ENCODE results near the gene TCTN2. TPM values are rescaled to one million over a fixed set of nuclear protein-coding genes. Genes with fewer than 3 reads are reported as not detected.

The TCTN2 gene
- polyA plus RNA-seq, 1 donor from 2014 or later, result 14.3 TPM

DNA sequence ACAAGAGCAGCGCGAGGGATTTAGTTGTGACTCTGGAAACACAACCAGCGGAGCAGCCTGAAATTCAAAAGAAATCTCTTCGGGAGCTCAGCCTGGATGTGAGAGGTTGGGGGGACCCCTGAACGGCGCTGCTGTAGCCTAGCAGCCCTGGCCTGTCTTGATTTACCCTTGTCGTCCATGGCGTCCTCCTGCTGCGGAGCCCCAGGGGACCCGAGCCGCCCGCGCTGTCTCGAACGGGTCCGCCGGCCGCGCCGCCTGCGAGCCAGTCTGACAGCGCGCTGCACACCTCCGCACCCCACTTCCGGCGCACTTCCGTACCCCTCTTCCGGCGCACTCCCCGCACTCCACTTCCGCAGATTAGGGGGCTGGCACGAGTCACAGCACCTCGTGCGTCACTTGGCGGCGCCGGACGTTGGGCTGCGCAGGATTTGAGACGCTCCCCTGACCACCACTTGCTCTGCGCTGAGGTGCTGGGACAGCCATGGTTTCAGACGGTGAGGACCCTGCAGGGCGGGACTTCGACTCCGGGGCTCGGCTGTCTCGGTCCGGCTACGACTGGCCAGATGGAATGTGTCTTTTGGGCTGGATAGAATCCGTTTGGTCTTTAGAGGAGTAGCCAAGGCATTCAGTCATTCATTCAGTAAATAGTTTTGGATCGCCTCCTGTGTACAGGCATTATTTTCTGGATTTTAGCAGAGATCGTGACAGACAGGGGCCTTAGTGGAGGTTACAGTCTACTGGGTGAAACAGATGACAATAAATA, 37.4 kb upstream of the TCTN2 start, which contains the start of the genes EIF2B1 and GTF2H3:
Gene EIF2B1 (minus strand): TSS at position 308 of the 763 bp plus-strand sequence. CDS start 129 bp downstream, at position 179.
Gene GTF2H3 (plus strand): TSS at position 451 of the 763 bp plus-strand sequence. CDS start 31 bp downstream, at position 482.
- no peaks in the 10 kb centered on the region for H4K20me1 ChIP-seq (ENCODE audit: insufficient read depth)
- TF ChIP-seq EZH2 (IDR thresholded peaks at IDR 0.05; ENCODE audit: borderline replicate concordance, insufficient read depth, low read length, poor library complexity, severe bottlenecking) (no peak), POLR2AphosphoS5 (IDR thresholded peaks at IDR 0.05) (peak; percentile 98), MXI1 (conservative IDR thresholded peaks at IDR 0.05; ENCODE audit: poor library complexity, severe bottlenecking) (peak; percentile 99), EP300 (conservative IDR thresholded peaks at IDR 0.05; ENCODE audit: poor library complexity, severe bottlenecking) (peak; percentile 82), RAD21 (conservative IDR thresholded peaks at IDR 0.05) (peak; percentile 19), SMC3 (conservative IDR thresholded peaks at IDR 0.05; ENCODE audit: poor library complexity) (no peak), TAF1 (IDR thresholded peaks at IDR 0.05; ENCODE audit: low read depth) (peak; percentile 75)
- TF ChIP-seq, protein P1, sequence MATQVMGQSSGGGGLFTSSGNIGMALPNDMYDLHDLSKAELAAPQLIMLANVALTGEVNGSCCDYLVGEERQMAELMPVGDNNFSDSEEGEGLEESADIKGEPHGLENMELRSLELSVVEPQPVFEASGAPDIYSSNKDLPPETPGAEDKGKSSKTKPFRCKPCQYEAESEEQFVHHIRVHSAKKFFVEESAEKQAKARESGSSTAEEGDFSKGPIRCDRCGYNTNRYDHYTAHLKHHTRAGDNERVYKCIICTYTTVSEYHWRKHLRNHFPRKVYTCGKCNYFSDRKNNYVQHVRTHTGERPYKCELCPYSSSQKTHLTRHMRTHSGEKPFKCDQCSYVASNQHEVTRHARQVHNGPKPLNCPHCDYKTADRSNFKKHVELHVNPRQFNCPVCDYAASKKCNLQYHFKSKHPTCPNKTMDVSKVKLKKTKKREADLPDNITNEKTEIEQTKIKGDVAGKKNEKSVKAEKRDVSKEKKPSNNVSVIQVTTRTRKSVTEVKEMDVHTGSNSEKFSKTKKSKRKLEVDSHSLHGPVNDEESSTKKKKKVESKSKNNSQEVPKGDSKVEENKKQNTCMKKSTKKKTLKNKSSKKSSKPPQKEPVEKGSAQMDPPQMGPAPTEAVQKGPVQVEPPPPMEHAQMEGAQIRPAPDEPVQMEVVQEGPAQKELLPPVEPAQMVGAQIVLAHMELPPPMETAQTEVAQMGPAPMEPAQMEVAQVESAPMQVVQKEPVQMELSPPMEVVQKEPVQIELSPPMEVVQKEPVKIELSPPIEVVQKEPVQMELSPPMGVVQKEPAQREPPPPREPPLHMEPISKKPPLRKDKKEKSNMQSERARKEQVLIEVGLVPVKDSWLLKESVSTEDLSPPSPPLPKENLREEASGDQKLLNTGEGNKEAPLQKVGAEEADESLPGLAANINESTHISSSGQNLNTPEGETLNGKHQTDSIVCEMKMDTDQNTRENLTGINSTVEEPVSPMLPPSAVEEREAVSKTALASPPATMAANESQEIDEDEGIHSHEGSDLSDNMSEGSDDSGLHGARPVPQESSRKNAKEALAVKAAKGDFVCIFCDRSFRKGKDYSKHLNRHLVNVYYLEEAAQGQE (IDR thresholded peaks at IDR 0.05; ENCODE audit: borderline replicate concordance), result peak; percentile 74
- TF ChIP-seq, protein P2, sequence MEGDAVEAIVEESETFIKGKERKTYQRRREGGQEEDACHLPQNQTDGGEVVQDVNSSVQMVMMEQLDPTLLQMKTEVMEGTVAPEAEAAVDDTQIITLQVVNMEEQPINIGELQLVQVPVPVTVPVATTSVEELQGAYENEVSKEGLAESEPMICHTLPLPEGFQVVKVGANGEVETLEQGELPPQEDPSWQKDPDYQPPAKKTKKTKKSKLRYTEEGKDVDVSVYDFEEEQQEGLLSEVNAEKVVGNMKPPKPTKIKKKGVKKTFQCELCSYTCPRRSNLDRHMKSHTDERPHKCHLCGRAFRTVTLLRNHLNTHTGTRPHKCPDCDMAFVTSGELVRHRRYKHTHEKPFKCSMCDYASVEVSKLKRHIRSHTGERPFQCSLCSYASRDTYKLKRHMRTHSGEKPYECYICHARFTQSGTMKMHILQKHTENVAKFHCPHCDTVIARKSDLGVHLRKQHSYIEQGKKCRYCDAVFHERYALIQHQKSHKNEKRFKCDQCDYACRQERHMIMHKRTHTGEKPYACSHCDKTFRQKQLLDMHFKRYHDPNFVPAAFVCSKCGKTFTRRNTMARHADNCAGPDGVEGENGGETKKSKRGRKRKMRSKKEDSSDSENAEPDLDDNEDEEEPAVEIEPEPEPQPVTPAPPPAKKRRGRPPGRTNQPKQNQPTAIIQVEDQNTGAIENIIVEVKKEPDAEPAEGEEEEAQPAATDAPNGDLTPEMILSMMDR (IDR thresholded peaks at IDR 0.05; ENCODE audit: poor library complexity, severe bottlenecking), result no peak
- H3K79me2 ChIP-seq (replicated peaks; ENCODE audit: insufficient read depth, low read length), result peaks cover 23% of the 10 kb centered on the region
- H3K4me3 ChIP-seq (ENCODE audit: low read length), result peak within 1 kb of the TSS; percentile 85
- peak within 1 kb of the TSS; percentile 99 for H3K4me2 ChIP-seq (ENCODE audit: low read length)
- peak within 1 kb of the TSS; percentile 85 for H3K27ac ChIP-seq (ENCODE audit: low read length)
- H3K9me2 ChIP-seq (ENCODE audit: insufficient read depth, low read length), result no peaks in the 10 kb centered on the region
- no peaks in the 10 kb centered on the region for H3F3A ChIP-seq (ENCODE audit: insufficient read depth, low read length, poor library complexity, severe bottlenecking)
- H3K9ac ChIP-seq (ENCODE audit: low read length), result peak within 1 kb of the TSS; percentile 86
- H3K9me3 ChIP-seq (ENCODE audit: low read length), result no peaks in the 10 kb centered on the region
- no peaks in the 10 kb centered on the region for H3K36me3 ChIP-seq (ENCODE audit: insufficient read depth, low read length)
- H2AFZ ChIP-seq (ENCODE audit: low read depth, low read length), result peak within 1 kb of the TSS; percentile 92
- no peaks in the 10 kb centered on the region for H3K27me3 ChIP-seq (ENCODE audit: insufficient read depth, low read depth, low read length)

DNA sequence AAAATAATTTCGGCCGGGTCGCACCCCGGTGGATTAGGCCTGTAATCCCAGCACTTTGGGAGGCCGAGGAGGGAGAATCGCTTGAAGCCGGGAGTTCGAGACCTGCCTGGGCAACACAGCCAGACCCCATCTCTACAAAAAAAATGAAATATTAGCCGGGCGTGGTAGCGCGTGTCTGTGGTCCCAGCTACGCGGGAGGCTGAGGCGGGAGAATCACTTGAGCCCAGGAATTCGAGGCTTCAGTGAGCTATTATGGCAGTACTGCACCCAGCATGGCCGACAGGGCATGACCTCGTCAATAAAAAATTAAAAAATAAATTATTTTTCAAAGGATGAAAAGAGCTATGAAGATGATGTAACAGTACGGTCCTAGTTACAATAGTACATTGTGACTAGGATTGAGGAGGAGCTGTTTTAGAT, 36.8 kb upstream of the TCTN2 start:
- H4K20me1 ChIP-seq (ENCODE audit: insufficient read depth), result no peaks in the 10 kb centered on the region
- H3K36me3 ChIP-seq (ENCODE audit: insufficient read depth, low read length), result no peaks in the 10 kb centered on the region
- peak overlapping the region; percentile 66 for H3K4me2 ChIP-seq (ENCODE audit: low read length)
- H3K27ac ChIP-seq (ENCODE audit: low read length), result peak overlapping the region; percentile 85
- H3K9me2 ChIP-seq (ENCODE audit: insufficient read depth, low read length), result no peaks in the 10 kb centered on the region
- H3K79me2 ChIP-seq (replicated peaks; ENCODE audit: insufficient read depth, low read length), result peaks cover 23% of the 10 kb centered on the region
- peak overlapping the region; percentile 92 for H2AFZ ChIP-seq (ENCODE audit: low read depth, low read length)
- peak overlapping the region; percentile 86 for H3K9ac ChIP-seq (ENCODE audit: low read length)
- H3K27me3 ChIP-seq (ENCODE audit: insufficient read depth, low read depth, low read length), result no peaks in the 10 kb centered on the region
- TF ChIP-seq MXI1 (conservative IDR thresholded peaks at IDR 0.05; ENCODE audit: poor library complexity, severe bottlenecking), result no peak
- TF ChIP-seq RAD21 (conservative IDR thresholded peaks at IDR 0.05), result no peak
- TF ChIP-seq EZH2 (IDR thresholded peaks at IDR 0.05; ENCODE audit: borderline replicate concordance, insufficient read depth, low read length, poor library complexity, severe bottlenecking), result no peak
- TF ChIP-seq POLR2AphosphoS5 (IDR thresholded peaks at IDR 0.05), result no peak
- no peak for TF ChIP-seq SMC3 (conservative IDR thresholded peaks at IDR 0.05; ENCODE audit: poor library complexity)
- TF ChIP-seq, protein P2 (IDR thresholded peaks at IDR 0.05; ENCODE audit: poor library complexity, severe bottlenecking), result no peak
- no peak for TF ChIP-seq EP300 (conservative IDR thresholded peaks at IDR 0.05; ENCODE audit: poor library complexity, severe bottlenecking)
- no peak for TF ChIP-seq TAF1 (IDR thresholded peaks at IDR 0.05; ENCODE audit: low read depth)
- TF ChIP-seq, protein P1 (IDR thresholded peaks at IDR 0.05; ENCODE audit: borderline replicate concordance), result no peak
- H3K4me3 ChIP-seq (ENCODE audit: low read length), result peak overlapping the region; percentile 85
- H3K9me3 ChIP-seq (ENCODE audit: low read length), result no peaks in the 10 kb centered on the region
- H3F3A ChIP-seq (ENCODE audit: insufficient read depth, low read length, poor library complexity, severe bottlenecking), result no peaks in the 10 kb centered on the region
